ENCODE results near the gene DGKQ. TPM values are rescaled to one million over a fixed set of nuclear protein-coding genes. Genes with fewer than 3 reads are reported as not detected.
"Not testable (repeated sequence)": the region's sequence is repeated elsewhere in the genome, so short reads cannot be mapped to it uniquely, and the experiment has no call there.

Gene DGKQ
- total RNA-seq, 6 experiments from 2014 or later: 4.6 to 10.5 (median 5.7) TPM

DNA sequence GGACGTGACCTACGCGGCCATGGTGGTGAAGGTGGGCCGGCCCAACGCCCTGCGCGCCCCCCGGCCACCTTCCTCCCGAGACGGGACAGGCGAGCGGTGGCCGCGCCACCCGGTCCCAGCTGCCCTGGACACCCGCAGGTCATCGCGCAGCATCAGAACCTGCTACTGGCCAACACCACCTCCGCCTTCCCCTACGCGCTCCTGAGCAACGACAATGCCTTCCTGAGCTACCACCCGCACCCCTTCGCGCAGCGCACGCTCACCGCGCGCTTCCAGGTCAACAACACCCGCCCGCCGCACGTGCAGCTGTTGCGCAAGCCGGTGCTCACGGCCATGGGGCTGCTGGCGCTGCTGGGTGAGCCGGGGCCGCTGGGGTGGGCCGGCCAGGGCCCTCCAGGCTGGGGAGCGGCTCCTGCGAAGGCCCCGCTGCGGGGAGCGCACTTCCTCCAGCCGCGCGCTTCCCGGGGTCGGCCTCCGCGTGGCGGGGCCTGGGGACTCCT, 28.8 kb upstream of the DGKQ start:
- no peak overlapping the region for H3K4me3 ChIP-seq
- H3K27ac ChIP-seq: no peak overlapping the region
- no peaks in the 10 kb centered on the region for H3K9me3 ChIP-seq
- peaks cover 0 to 13% (median 0%) of the 10 kb centered on the region in 4 donors for H3K4me1 ChIP-seq
- DNase-seq: peak in 2 of 3 donors; percentile 67 to 85
- H3K27me3 ChIP-seq: peaks cover 4 to 9% of the 10 kb centered on the region in 2 donors
- peak; percentile 26 to 76 (median 53) for ATAC-seq
- no peaks in the 10 kb centered on the region for H3K36me3 ChIP-seq
- TF ChIP-seq, protein P1, sequence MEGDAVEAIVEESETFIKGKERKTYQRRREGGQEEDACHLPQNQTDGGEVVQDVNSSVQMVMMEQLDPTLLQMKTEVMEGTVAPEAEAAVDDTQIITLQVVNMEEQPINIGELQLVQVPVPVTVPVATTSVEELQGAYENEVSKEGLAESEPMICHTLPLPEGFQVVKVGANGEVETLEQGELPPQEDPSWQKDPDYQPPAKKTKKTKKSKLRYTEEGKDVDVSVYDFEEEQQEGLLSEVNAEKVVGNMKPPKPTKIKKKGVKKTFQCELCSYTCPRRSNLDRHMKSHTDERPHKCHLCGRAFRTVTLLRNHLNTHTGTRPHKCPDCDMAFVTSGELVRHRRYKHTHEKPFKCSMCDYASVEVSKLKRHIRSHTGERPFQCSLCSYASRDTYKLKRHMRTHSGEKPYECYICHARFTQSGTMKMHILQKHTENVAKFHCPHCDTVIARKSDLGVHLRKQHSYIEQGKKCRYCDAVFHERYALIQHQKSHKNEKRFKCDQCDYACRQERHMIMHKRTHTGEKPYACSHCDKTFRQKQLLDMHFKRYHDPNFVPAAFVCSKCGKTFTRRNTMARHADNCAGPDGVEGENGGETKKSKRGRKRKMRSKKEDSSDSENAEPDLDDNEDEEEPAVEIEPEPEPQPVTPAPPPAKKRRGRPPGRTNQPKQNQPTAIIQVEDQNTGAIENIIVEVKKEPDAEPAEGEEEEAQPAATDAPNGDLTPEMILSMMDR (IDR thresholded peaks at IDR 0.05): no peak
- TF ChIP-seq POLR2A (IDR thresholded peaks at IDR 0.05): no peak
- WGBS (ENCODE audit: insufficient coverage, low coverage, low lambda C conversion rate, missing lambda C conversion rate): 1% methylated on average over 17 of the region's 54 CpGs
- intact Hi-C loops (cut with DNase I): no loop called here

DNA sequence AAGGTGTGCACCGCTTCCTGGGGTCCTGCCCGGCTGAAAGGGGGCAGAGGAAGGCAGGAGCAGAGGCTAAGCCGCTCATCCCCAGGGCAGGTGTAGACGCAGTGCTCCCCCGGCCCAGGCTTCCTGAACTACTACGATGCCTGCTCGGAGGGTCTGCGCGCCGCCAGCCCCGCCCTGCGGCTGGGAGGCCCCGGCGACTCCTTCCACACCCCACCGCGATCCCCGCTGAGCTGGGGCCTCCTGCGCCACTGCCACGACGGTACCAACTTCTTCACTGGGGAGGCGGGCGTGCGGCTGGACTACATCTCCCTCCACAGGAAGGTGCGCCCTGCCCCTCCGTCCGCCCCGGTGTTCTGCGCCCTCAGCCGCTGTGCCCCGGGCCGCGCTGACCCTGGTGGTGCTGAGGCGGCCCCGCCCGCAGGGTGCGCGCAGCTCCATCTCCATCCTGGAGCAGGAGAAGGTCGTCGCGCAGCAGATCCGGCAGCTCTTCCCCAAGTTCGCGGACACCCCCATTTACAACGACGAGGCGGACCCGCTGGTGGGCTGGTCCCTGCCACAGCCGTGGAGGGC, 28.3 kb upstream of the DGKQ start:
- no peak for DNase-seq
- no peak overlapping the region for H3K27ac ChIP-seq
- H3K9me3 ChIP-seq: no peaks in the 10 kb centered on the region
- no peak for TF ChIP-seq POLR2A (IDR thresholded peaks at IDR 0.05)
- TF ChIP-seq, protein P1 (IDR thresholded peaks at IDR 0.05): no peak
- H3K36me3 ChIP-seq: no peaks in the 10 kb centered on the region
- H3K4me1 ChIP-seq: peaks cover 0 to 13% (median 0%) of the 10 kb centered on the region in 4 donors
- no peak overlapping the region for H3K4me3 ChIP-seq
- H3K27me3 ChIP-seq: peaks cover 4 to 9% of the 10 kb centered on the region in 2 donors
- intact Hi-C loops (cut with DNase I): no loop called here
- WGBS (ENCODE audit: insufficient coverage, low coverage, low lambda C conversion rate, missing lambda C conversion rate): 56% methylated on average over 6 of the region's 48 CpGs
- ATAC-seq: no peak

DNA sequence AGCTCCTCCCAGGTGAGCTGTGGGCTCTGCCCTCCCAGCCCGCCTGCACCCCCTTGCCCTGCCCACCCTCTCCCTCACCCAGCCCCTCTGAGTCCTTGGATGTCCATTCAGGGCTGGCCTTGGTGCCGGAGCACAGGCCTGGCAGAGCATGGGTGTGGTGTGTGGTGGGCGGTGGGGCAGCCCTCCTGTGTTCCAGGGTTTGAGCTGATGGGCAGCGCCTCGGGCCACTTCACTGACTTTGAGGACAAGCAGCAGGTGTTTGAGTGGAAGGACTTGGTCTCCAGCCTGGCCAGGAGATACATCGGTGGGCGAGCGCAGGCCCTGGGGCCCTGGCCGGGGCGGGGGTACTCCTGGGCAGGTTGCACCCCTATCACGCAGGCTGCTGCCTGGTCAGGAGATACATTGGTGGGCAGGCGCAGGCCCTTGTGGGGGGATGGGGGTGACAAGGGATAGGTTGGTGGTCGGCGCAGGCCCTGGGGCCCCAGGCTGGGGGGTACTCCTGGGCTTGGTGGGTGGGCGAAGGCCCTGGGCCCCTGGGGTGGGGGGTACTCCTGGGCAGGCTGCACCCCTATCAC, 27.4 kb upstream of the DGKQ start:
- H3K36me3 ChIP-seq: no peaks in the 10 kb centered on the region
- ATAC-seq: no peak
- H3K4me1 ChIP-seq: peaks cover 0 to 13% (median 0%) of the 10 kb centered on the region in 4 donors
- no peaks in the 10 kb centered on the region for H3K9me3 ChIP-seq
- no peak overlapping the region for H3K27ac ChIP-seq
- intact Hi-C loops (cut with DNase I): no loop called here
- H3K27me3 ChIP-seq: peaks cover 4 to 9% of the 10 kb centered on the region in 2 donors
- H3K4me3 ChIP-seq: no peak overlapping the region
- DNase-seq: no peak
- no CpG with 5 or more reads among the region's 15 CpGs for WGBS (ENCODE audit: insufficient coverage, low coverage, low lambda C conversion rate, missing lambda C conversion rate)
- no peak for TF ChIP-seq POLR2A (IDR thresholded peaks at IDR 0.05)
- TF ChIP-seq, protein P1 (IDR thresholded peaks at IDR 0.05): no peak

DNA sequence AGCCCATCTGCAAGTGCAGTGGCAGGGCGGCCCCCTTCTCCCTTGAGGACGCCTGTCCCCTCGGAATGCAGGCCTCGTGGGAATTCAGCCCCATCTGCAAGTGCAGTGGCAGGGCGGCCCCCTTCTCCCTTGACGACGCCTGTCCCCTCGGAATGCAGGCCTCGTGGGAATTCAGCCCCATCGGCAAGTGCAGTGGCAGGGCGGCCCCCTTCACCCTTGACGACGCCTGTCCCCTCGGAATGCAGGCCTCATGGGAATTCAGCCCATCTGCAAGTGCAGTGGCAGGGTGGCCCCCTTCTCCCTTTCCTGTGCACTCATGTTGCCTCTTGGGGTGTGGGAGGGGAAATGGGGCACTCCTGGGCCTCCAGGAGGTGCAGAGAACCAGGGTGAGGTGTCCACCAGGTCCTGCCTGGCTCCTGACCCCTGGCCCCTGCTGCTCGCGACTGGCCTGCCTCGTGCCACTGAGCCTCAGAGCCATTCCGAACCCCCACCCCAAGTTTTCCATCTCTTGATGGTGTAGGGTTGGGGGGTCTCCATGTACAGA, 26.6 kb upstream of the DGKQ start:
- H3K9me3 ChIP-seq: no peaks in the 10 kb centered on the region
- WGBS (ENCODE audit: insufficient coverage, low coverage, low lambda C conversion rate, missing lambda C conversion rate): 78% methylated on average over 8 of the region's 18 CpGs
- DNase-seq (no peak), ATAC-seq (no peak)
- TF ChIP-seq POLR2A (IDR thresholded peaks at IDR 0.05): no peak
- TF ChIP-seq, protein P1 (IDR thresholded peaks at IDR 0.05): no peak
- no peak overlapping the region for H3K4me3 ChIP-seq
- H3K4me1 ChIP-seq: peaks cover 0 to 13% (median under 1%) of the 10 kb centered on the region in 4 donors
- intact Hi-C loops (cut with DNase I): no loop called here
- peaks cover 4 to 9% of the 10 kb centered on the region in 2 donors for H3K27me3 ChIP-seq
- no peaks in the 10 kb centered on the region for H3K36me3 ChIP-seq
- H3K27ac ChIP-seq: no peak overlapping the region

DNA sequence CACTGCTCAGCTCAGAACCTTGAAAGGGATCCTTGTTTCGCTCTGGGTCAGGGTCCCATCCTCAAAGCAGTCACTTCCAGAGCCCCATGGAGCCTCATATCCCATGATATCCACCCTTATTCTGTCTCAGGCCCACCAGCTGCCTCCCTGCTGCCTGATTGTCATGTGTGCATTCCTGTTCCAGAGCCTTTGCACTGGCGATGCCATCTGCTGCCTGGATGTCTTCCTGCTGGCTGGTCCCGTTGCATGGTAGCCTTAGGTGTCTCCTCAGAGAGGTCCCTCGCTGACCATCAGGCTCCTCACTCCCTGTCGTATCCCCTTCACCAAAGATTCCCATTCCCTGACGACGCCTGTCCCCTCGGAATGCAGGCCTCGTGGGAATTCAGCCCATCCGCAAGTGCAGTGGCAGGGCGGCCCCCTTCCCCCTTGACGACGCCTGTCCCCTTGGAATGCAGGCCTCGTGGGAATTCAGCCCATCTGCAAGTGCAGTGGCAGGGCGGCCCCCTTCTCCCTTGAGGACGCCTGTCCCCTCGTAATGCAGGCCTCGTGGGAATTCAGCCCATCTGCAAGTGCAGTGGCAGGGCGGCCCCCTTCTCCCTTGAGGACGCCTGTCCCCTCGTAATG, 26.0 kb upstream of the DGKQ start:
- peaks cover 0 to 17% (median 3%) of the 10 kb centered on the region in 4 donors for H3K4me1 ChIP-seq
- intact Hi-C loops (cut with DNase I); H3K27me3 ChIP-seq: not testable (repeated sequence)

More for the DNA sequence above, 26.0 kb upstream of the DGKQ start:
- not testable (repeated sequence) for H3K27ac ChIP-seq, H3K36me3 ChIP-seq, DNase-seq, H3K4me3 ChIP-seq, ATAC-seq, H3K9me3 ChIP-seq
- WGBS (ENCODE audit: insufficient coverage, low coverage, low lambda C conversion rate, missing lambda C conversion rate): 72% methylated on average over 9 of the region's 21 CpGs
